GM18507 (cell line): ENCODE measurements around the gene FAM168A.

Experiments
- DNase-seq: peaks from one replicate; pipeline ENCODE4 v3.0.0; 2011; ENCODE audit warnings: low read depth; ENCODE audit not compliant: insufficient read length; ENCODE audit errors: extremely low spot score
- FAIRE-seq: peaks from 2 replicates; lab custom pipeline; 2011; peaks lifted over from hg19 to GRCh38; lab: Jason Lieb, UNC

The FAM168A gene

DNA sequence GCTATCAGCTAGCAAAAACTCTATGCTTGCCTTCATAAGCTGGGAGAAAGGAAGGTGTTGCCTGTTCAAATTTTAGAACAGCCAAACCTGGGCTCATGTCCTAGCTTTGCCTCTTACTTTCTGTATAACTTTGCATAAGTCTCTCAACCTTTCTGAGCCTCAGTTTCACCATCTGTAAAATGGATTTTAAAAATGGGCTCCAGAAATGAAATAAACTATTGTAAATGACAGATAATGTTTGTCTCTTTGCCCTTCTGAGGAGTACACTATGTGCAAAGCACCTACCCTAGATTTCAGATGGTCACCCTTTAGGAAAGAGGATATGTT is 68.7 kb downstream of the FAM168A start:
- FAIRE-seq (no peak), DNase-seq (no peak)

GRCh38 chr11:73528483-73529203 is 69.3 kb downstream of the FAM168A start:
- no peak for DNase-seq
- no peak for FAIRE-seq

DNA sequence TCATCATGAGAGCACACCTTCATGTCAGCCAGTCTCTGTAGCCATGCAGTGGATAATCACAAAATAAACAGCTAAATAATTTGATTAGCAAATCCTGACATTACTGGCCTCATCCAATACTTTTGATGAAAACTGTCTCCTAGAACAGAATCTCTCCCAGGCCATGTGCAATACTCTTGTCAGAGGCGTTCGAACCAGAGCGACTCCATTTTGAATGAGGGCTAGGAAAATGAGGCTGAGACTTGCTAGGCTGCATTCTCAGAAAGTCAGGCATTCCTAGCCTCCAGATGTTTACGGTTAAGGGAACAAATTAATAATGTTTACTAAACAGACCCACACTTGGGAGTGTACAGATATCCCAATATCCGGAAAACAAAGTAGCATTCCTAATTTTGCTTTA is 69.9 kb downstream of the FAM168A start:
- FAIRE-seq, result no peak
- no peak for DNase-seq

DNA sequence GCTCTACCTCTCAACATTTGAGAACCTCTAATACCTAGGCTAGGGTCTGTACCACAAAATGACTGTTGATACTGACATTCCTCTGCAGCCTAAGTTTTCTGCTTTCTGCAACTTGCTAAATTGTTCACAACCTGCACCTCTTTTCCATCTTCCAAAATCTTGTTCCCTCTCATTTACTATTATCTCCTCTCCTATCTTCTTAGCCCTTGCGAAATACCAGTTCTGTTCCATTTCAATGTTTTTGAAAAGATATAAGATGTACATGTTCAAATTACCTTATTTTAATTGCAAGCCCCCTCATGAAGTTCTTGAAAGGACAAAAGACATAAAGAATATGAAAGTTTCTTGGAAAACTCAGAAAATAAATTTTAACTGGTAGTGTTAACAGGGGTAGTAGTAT is 72.3 kb downstream of the FAM168A start:
- FAIRE-seq, result no peak

DNA sequence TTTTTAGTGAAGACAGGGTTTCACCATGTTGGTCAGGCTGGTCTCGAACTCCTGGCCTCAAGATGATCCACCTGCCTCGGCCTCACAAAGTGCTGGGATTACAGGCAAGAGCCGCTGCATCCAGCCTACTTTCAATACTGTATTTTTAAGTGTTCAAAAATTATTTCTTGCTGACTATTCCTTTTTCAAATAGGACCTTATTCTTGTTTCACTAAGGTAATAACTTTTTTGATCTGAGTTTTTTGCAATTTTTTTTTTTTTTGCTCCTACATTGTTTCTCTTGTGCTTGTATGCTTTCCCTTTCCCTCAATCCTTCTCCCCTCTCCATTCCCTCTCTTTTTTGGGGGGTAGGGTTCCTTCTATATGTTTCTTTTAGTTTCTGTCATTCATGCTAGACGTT is 73.1 kb downstream of the FAM168A start:
- FAIRE-seq (no peak), DNase-seq (no peak)

More for the DNA sequence above, 72.3 kb downstream of the FAM168A start:
- DNase-seq, result no peak

- no peak for DNase-seq
- FAIRE-seq, result peak; percentile 29
Observed at GRCh38 chr11:73521621-73522020, 76.3 kb downstream of the FAM168A start.

GRCh38 chr11:73520353-73521061 is 77.4 kb downstream of the FAM168A start:
- FAIRE-seq, result no peak
- DNase-seq, result no peak

- no peak for FAIRE-seq
- DNase-seq, result no peak
Observed at GRCh38 chr11:73519266-73519665, 78.6 kb downstream of the FAM168A start.

DNA sequence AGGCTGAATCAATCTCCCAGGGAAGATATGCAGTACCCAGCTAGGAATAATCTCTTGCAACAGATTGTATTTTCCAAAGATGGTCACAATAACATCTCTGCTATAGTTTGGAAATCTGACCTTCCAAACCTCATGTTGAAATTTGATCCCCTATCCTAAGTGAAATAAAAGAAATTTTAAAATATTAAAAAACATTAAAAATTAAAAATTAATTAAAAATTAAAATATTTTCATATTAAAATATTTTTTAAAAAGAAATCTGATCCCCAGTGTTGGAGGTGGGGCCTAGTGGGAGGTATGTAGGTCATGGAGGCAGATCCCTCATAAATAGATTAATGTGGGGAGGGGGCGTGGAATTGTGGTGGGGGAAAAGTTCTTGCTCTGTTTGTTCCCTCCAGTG is 79.7 kb downstream of the FAM168A start:
- DNase-seq (no peak), FAIRE-seq (no peak)

- FAIRE-seq (no peak), DNase-seq (no peak)
Observed at GRCh38 chr11:73516080-73516479, 81.8 kb downstream of the FAM168A start.

- DNase-seq, result no peak
- no peak for FAIRE-seq
Observed at GRCh38 chr11:73513707-73514106, 84.2 kb downstream of the FAM168A start.

GRCh38 chr11:73510877-73511276 is 87.0 kb downstream of the FAM168A start:
- DNase-seq (no peak), FAIRE-seq (no peak)

DNA sequence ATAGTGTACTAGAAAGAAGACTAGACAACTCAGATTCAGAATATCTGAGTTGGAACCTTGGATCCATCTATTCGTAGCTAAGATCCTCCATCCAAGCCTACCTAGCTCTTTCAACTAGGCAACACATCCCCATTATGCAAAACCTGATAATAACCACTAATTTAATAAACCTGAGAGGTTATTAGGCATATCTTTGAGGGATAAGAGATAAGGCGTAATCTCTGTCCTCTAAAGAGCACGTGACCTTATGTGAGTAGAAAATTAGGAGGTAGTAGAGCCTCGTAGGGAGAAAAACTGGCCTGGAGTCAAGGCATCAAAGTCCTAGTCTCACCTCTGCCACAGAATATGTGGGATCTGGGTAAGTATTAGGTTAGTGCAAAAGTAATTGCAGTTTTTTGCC is 87.8 kb downstream of the FAM168A start:
- no peak for FAIRE-seq
- no peak for DNase-seq

DNA sequence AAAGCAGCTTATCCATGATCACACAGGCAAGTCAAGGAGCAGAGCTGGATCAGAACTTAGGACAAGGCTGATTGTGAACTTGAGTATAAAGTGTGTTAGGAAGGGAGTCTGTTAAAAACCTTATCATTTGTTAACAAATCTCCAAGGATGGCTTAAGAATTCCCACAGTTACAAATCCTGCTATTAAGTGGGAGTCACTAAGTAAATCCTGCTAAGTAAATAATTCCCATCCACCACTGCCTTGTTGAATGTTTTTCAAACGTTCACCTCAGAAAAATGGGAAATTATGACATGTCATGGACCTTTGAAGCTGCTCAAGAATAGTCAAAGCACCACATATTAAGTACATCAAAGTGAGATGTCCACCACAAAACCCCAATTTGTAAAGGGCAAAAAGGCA is 88.7 kb downstream of the FAM168A start:
- no peak for DNase-seq
- no peak for FAIRE-seq

GRCh38 chr11:73508243-73509176 is 89.4 kb downstream of the FAM168A start:
- DNase-seq, result no peak
- FAIRE-seq, result no peak

GRCh38 chr11:73507086-73507485 is 90.8 kb downstream of the FAM168A start:
- no peak for DNase-seq
- no peak for FAIRE-seq

DNA sequence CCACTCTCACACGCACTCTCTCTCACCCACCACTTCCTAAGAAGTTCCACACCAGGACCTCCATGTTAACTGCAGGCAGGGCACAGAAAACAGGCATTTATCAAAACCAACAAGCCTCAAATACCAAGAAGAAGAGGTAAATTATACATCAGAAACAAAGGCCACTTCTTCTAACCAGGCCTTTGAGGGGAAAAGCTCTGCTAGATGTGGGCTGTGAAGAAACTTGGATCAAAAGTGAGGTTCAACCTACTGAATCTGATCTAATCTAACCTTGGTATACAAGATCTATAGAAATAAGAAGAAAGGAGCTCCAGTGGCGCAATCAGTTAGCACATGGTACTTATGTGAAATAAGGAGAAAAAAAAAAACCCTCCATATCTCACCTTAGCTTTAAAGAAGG is 91.9 kb downstream of the FAM168A start:
- no peak for FAIRE-seq

DNA sequence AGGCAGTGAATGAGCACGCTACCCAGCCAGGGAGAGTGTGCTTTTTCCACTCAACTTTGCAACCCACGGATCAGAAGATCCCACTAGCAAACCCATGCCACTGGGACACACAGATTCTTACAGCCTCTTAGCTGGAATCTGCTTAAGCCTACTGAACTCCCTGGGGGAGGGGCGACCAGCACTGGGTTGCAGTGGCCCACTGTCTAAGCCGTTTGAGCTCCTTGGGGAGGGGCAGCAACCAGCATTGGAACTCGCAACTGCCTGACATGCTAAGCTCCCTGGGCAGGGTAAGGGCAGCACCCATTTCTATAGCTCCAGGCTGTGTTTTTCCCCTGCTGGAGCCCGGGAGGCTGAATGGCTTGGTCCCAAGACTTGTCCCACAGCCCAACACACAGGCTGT is 99.6 kb downstream of the FAM168A start:
- DNase-seq, result no peak
- no peak for FAIRE-seq

More for the DNA sequence above, 91.9 kb downstream of the FAM168A start:
- DNase-seq, result no peak

DNA sequence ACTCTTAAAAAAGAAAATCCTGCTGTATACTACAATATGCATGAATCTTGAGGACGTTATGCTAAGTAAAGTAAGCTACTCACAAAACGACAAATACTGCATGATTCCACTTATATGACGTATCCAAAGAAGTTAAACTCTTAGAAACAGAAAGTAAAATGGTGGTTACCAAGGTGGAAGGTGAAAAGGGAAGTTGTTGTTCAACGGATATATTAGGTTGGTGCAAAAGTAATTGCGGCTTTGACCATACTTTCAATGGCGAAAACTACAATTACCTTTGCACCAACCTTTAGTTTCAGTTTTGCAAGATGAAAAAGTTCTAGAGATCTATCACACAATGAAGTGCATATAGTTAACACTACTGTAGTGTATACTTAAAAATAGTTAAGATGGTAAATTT is 101.8 kb downstream of the FAM168A start:
- no peak for DNase-seq
- FAIRE-seq, result no peak

DNA sequence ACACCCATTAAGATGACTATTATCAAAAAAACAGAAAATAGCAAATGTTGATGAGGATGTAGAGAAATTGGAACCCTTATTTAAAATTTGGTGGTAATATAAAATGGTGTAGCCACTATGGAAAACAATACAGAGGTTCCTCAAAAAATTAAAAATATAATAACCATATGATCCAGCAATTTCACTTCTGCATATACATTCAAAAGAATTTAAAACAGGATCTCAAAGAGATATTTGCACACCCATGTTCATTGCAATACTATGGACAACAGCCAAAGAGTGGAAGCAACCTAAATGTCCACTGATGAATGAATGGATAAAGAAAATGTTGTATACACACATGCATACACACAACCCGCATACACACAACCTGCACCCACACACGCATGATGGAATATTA is 102.2 kb downstream of the FAM168A start:
- no peak for DNase-seq
- FAIRE-seq, result no peak
